ENCODE measurements around the gene MCOLN2.
"Not testable (repeated sequence)": the region's sequence is repeated elsewhere in the genome, so short reads cannot be mapped to it uniquely, and the experiment has no call there.

Gene MCOLN2

GRCh38 chr1:84996846-84997666 is at the start of gene MCOLN2:
TSS of gene MCOLN2 (minus strand) at chr1:84997113. CDS start at chr1:84996872, 241 bp downstream.
- DNase-seq, result no peak

GRCh38 chr1:85042413-85042812 is 45.5 kb upstream of the MCOLN2 start:
- DNase-seq, result no peak

DNA sequence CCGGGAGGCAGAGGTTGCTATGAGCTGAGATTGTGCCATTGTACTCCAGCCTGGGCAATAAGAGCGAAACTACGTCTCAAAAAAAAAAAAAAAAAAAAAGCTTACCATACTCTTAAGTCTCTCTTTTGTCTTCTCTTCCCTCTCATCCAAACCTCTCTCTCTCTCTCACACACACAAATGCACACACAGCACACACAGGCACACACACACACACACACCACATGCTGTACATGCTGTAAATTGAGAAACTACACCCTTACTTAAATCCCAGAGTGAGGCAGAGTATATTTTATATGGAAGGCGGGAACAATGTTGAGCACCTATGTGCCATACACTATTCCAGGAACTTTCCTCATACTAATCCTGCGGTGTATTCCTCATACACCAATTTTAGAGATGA is 44.9 kb upstream of the MCOLN2 start:
- no peak for DNase-seq

DNA sequence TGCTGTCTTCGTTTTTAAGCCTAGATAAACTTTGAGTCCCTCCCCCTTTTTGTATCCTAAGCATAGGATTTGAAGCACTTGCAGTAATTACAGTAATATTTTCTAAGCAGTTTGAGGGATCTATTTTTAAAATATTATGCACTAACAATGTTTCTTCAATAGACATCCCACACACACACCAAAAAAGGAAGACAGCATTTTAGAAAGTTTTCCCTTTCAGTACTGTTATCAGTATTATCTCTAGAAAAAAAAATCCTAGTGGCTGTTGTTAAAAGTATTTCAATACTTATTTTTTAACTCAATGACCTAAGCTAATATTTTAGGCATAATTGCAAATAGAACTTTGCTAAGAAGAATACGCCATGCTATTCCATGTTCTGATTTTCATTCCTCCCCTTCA is 36.3 kb upstream of the MCOLN2 start:
- no peak for DNase-seq

DNA sequence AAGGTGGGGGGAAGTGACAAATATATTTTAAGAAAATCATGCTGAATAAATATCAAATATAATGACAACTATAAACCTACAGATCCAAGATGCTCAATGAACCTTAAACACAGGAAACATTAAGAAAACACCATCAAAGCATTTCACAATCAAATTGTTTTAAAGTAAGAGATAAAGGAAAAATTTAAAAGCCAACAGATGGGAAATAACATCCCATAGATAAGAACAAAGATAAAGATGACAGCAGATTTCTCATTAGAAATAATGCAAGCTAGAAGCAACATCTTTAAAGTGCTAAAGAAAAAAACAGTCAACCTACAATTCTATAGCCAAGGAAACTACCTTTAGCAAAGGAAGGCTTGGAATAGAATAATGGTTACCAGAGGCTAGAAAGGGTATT is 33.6 kb upstream of the MCOLN2 start:
- DNase-seq, result no peak

GRCh38 chr1:85028151-85028550 is 31.2 kb upstream of the MCOLN2 start:
- DNase-seq, result no peak

DNA sequence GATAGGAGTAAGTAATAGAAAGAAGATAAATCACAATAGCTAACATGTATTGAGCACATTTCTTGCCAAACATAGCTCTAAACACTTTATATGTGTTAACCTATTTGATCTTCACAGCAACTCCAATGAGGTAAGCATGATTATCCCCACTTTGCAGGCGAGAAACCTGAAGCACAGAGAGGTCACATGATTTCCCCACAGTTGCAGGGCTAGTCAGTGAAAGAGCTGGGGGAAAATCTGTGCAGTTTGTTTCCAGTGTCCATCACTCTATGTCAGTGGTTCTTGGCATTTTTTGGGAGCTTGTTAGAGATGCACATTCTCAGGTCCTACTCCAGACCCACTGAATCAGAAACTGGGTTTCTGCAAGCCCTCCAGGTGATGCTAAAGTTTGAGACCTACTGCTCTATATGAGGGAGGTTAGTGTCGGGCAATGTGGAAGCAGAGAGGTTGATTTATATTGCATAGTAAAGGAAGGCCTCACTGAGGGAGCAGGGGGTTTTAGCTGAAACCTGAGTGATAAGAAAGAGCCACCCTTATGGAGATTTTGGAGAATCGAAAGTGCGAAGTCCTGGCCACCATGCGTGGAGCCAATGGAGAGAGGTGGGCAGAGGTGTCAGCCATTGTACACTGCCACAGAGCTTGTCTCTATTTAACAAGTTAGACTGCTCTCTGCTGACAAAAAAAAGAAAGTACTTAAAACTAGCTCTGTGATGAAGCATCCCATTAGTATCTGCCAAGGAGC is 30.5 kb upstream of the MCOLN2 start:
- no peak for DNase-seq

- no peak for DNase-seq
Measured at GRCh38 chr1:85025940-85026339, 29.0 kb upstream of the MCOLN2 start.

DNA sequence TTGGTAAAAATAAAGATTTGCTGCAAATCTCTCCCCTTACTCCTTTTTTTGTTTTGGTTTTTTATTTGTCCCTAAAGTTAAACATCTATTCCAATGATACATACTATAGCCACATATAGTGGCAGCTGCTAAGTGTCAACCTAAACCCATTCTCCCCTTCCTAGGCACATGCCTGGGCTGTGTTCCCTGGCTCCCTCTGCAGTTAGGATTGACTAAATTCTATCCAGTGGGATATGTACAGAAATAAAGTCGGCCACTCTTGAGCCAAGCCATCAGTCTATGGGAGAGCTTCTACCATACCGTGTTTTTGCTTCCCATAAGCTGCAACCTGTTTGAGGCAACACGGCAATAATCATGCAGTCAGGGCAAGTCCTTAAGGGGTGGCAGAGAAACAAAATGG is 27.8 kb upstream of the MCOLN2 start:
- no peak for DNase-seq

DNA sequence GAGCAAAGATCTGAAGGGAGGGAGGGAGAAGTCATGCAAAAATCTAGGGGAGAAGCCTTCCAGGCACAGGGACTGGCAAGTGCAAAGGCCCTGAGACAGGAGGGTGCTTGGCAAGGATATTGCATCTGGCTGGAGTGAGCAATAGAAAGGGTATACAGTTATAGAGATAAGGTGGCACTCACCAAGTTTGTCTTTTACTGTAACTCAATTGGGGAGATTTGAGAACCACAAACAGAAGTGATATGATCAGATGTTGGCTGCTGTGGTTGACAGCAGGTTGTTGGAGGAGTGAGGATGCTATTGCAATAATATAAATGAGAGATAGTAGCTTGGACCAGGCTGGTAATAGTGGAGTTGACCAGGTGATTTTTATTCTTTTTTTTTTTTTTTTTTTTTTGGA is 25.8 kb upstream of the MCOLN2 start:
- no peak for DNase-seq

DNA sequence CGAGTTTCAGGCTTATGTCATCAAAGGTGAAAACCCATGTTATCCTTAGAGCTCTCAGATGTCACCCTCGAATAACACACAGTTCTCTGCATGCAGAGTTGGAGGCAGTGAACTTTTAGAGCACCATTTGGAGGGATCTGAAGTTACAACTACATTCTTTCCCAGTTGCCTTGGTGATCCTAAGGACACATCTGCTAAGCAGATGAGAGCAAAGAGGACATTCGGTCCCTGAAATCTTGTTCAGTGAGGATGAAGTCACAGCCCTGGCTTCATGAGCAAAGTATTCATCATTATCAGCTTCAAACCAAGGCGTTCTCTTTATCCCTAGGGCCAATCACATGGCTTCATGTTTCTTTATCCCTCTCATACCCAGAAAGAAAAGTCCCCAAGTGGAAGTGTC is 23.1 kb upstream of the MCOLN2 start:
- no peak for DNase-seq

GRCh38 chr1:85015826-85016225 is 18.9 kb upstream of the MCOLN2 start:
- no peak for DNase-seq

DNA sequence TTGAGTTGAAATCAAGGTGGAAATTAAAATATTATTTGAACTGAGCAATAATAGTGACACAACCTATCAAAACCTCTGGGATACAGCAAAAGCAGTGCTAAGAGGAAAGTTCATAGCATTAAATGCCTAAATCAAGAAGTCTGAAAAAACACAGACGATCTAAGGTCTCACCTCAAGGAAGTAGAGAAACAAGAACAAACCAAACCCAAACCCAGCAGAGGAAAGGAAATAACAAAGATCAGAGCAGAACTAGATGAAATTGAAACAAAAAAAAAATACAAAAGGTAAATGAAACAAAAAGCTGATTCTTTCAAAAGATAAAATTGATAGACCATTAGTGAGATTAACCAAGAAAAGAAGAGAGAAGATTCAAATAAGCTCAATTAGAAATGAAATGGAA is 8.7 kb upstream of the MCOLN2 start:
- not testable (repeated sequence) for DNase-seq

DNA sequence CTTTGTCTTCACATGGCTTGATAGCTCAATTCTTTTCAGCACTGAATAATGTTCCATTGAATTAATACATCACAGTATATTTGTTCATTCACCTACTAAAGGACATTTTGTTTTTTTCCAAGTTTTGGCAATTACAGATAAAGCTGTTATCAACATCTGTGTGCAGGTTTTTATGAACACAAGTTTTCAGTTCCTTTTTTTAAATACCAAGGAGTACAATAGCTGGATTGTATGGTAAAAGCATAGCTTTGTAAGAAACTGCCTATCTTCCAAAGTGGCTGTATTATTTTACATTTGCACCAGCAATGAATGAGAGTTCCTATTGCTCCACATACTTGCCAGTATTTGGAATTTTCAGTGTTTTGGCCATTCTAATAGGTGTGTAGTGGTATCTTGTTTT is 4.8 kb upstream of the MCOLN2 start:
- DNase-seq, result no peak

DNA sequence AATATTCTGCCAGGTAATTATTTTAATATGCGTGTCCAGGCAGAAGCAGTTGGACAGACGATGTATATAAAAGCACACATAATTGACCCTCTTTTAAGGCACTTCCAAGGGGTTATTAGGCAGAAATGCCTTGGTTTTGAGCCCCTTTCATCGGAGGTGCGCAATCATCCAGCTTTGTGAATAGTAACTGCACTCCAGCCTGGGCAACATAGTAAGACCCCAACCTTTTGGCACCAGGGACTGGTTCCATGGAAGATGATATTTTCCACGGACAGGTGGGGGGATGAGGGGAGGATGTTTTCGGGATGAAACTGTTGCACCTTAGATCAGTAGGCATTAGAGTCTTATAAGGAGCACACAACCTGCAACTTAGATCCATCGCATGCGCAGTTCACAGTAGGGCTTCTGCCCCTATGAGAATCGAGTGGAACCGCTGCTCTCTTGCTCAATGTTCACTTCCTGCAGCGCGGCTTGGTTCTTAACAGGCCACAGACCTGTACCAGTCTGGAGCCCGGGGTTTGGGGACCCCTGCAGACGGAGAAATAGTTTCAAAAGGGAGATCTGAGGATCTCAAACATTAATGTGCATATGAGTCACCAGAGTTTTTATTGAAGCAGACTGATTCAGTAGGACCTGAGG is 1.8 kb upstream of the MCOLN2 start:
- DNase-seq, result no peak

DNA sequence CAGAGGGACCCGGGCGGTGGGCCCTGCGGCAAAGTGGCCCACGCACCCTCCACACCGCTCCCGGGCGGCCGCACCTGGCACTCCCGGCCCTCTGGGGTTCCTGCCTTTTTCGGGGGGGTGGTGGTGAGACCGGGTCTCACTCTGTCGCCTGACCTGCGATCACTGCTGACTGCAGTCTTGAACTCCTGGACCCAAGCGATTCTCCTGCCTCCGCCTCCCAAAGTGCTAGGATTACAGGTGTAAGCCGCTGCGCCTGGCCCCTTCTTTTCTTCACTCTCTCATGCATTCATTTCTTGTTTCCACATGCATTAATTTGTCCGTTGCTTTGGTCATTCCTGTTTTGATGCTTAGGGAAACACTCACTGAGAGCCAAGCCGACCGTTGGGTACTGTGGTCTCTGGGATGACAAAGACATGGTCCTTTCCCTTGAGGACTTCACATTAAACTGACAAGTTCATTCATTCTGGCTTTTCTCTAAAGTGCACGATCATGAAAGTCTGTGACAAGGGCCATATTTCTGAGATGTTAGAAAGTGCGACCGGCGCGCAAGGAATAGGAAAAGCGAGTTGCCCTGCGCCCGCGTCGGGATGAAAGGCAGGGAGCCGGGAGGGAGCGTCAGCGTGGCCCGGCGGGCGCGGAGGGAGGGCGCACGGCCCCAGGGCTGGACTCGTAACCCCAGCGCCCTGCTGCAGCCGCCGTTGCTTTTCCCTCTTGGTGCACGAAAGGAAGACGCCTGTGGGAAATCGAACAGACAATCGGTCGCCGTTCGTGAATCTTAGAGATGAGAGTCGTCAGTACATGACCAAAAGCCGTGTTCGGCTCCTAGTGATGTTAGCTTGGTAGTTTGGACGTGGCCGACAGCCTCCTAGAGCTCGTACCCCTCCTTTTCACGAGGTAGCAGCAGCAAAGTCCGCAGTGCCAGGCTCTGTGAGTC is 1.0 kb upstream of the MCOLN2 start:
- no peak for DNase-seq

DNA sequence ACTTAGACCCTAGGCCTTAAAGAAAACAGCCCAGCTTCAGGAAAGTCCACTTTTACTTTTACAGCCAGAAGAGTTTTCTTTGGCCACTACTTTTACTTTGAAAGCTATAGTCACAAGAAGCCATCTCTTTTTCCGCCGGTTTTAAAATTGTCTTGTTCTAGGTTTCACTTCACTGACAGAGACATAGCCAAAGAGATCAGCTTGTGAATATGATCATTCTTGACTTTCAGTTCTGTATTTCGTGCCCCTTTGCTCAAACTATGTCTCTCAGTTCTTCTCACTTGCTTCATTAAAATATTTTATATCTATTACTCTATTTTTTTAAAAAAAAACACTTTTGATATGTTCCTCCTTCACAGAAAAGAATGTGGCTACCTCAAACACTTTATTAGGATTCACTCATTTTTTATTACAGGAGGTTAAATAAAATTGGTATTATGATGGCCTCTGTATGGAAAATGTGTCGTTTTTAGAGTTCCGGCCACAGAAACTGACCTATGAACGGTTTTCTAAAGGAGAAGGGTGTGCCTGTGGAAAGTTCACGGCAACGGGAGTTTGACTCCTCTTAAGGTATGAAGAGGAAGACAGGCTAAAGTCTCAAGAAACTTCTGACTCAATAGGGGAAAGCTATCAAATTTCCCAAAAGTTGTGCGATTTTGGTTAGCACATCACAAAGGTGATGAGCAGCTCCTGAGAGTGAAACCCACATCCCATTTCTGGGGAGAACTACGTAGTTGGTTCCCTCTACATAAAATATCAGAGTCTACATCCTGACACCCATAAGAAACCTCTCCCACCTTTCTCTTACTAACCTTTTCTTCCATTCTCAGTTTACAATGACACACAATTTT is 1.2 kb downstream of the MCOLN2 start:
- DNase-seq, result no peak

- no peak for DNase-seq
Measured at GRCh38 chr1:84991097-84991920, 5.6 kb downstream of the MCOLN2 start.

DNA sequence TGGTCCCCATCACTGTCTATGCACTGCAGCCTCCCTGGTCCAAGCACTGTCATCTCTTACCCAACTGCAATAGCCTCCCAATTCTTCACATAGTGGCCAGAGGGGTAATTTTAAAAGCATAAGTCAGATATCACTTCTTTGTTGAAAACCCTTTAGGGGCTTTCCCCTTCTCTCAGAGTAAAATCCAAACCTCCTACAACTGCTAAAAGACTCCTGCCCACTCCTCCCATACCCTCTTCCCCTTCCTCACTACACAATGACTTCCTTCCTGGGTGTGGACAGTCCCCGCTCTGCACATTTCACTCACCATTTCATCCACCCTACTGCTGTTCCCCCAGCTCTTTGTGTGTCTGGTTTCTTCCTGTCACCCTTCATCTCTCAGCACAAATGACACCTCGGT is 8.3 kb downstream of the MCOLN2 start:
- DNase-seq, result no peak

DNA sequence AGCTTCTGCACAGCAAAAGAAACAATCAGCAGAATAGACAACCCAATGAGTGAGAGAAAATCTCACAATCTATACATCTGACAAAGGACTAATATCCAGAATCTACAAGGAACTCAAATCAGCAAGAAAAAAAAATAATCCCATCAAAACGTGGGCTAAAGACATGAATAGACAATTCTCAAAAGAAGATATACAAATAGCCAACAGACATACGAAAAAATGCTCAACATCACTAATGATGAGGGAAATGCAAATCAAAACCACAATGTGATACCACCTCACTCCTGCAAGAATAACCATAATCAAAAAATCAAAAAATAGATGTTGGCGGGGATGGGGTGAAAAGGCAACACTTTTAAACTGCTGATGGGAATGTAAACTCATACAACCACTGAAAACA is 10.4 kb downstream of the MCOLN2 start:
- DNase-seq, result not testable (repeated sequence)

DNA sequence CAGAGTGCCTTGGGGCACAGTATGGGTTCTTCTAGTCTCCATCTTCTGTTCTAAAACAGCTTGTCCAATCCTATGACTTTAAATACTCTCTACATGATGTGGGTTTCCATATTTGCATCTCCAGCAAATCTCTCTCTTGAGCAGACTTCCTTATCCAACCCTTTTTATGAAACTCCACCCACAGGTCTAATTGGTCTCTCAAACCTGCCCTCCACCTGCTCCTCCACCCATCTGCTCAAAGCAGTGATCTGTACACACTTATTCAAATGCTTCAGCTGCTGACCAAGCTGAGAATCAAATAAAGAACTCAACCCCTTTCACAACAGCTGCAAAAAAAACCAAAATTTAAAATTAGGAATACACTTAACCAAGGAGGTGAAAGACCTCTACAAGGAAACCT is 11.5 kb downstream of the MCOLN2 start:
- DNase-seq, result no peak

Measured in GDM1 (cell line).